IPS-18c (cell line): ENCODE results near the gene PPL.
"Not testable (repeated sequence)": the region's sequence is repeated elsewhere in the genome, so short reads cannot be mapped to it uniquely, and the experiment has no call there.

Experiments used
- H3K4me3 ChIP-seq: 2 replicates; pipeline ENCODE4 v1.7.0; 2013; ENCODE audit warnings: low read depth, mild to moderate bottlenecking, low read length, moderate library complexity; ENCODE audit not compliant: insufficient read depth
- H3K9me3 ChIP-seq: one replicate; pipeline ENCODE4 v1.6.1; 2013; ENCODE audit warnings: mild to moderate bottlenecking, low read length, moderate library complexity; ENCODE audit not compliant: control insufficient read depth, insufficient read depth

PPL gene

DNA sequence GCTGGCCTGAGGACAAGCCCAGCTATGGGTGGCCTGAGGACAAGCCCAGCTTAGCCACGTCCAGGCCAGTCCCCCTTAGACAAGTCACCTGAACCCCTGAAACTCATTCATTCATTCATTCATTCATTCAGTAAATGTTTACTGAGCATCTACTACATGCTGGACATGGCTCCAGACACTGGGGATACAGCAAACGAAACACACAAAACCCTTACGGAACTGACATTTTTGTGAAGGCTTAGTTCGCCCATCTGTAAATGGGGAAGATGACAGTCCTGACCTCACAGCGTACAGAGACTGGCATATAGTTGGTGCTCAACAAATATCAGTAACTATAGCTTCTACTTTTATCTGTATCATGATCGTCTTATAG is 37.5 kb downstream of the PPL start:
- no peaks in the 10 kb centered on the region for H3K9me3 ChIP-seq
- H3K4me3 ChIP-seq = no peak overlapping the region

GRCh38 chr16:4898811-4899473 is 38.0 kb downstream of the PPL start:
- Histone ChIP-seq H3K4me3 (no peak overlapping the region), H3K9me3 (no peaks in the 10 kb centered on the region)

- no peaks in the 10 kb centered on the region for H3K9me3 ChIP-seq
- H3K4me3 ChIP-seq = no peak overlapping the region
Observed at GRCh38 chr16:4897328-4897727, 39.6 kb downstream of the PPL start.

GRCh38 chr16:4896761-4897160 is 40.2 kb downstream of the PPL start:
- not testable (repeated sequence) for H3K4me3 ChIP-seq, H3K9me3 ChIP-seq

GRCh38 chr16:4895366-4895765 is 41.6 kb downstream of the PPL start:
- H3K4me3 ChIP-seq = no peak overlapping the region

GRCh38 chr16:4894276-4895150 is 42.4 kb downstream of the PPL start:
- no peaks in the 10 kb centered on the region for H3K9me3 ChIP-seq
- H3K4me3 ChIP-seq = no peak overlapping the region

More at GRCh38 chr16:4895366-4895765, 41.6 kb downstream of the PPL start:
- H3K9me3 ChIP-seq = no peaks in the 10 kb centered on the region

DNA sequence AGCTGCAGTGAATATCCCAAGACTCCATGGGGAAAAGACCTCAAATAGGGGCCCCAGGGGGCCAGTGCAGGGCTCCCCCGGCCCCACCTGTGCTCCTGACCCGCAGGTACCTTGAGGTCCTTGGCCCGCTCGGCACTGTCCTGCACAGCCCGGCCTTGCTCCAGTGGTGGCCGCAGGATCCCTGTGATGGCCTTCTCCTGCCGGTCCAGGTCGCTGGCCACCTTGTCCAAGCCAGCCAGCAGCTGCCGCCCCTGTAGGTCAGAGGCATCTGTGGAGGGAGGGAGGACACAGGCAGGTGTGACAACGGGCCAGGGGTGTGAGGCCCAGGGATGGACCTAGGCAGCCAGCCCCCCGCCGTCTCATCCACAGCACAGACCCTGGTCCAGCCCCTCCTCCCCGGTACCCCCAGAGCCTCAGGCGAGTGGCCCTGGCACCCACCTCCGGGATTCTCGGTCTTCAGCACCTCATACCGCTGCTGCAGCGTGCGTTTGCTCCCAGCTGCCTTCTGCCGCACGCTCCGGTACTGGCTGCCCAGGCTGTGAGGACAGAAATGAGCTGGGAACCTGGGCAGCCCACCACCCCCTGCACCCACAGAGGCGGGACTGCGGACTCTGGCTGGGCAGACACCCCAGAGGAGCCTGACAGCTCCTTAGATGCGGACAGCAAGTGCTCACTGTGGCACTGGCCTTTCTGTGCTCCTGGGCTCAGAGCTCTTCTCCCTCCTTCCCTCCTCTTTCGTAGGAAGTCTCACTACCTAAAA is 43.7 kb downstream of the PPL start:
- Histone ChIP-seq H3K9me3 (no peaks in the 10 kb centered on the region), H3K4me3 (no peak overlapping the region)

DNA sequence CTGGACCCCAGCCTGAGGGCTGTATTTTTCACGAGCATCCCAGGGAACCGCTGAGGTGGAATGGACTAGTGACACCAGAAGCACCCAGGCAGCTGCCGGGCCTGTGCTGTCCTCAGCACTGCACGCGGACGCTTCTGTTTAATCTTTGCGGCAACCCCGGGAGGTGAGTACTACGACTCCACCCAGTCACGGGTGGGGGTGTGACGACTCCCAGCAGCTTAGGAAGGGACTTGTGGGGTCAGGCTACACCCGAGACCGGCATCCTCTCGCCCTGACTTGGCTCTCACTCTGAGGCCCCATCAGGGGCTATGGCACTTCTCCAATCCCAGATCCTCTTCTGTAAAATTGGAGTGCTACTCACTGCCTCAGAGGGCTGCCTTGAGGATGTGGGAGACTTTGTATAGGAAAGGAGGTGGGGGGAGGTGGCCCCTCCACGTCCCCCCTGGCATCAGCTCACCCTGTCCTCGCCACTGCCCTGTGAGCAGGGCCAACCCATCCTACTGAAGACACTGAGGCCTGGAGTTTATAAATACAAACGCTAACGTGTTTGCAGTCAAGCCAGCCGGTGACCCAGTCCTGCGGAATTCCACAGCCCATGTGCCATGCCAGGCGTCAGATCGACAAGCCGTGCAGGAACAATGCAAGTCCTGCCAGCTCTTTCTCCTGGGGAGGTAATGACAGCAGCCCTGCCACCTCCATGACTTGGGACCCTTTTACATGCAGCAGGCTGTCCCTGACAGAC is 44.4 kb downstream of the PPL start:
- no peak overlapping the region for H3K4me3 ChIP-seq

GRCh38 chr16:4891886-4892216 is 45.1 kb downstream of the PPL start:
- H3K9me3 ChIP-seq = no peaks in the 10 kb centered on the region

More for the DNA sequence above, 44.4 kb downstream of the PPL start:
- H3K9me3 ChIP-seq = no peaks in the 10 kb centered on the region

GRCh38 chr16:4891097-4891885 is 45.7 kb downstream of the PPL start:
- no peak overlapping the region for H3K4me3 ChIP-seq

More at GRCh38 chr16:4891886-4892216, 45.1 kb downstream of the PPL start:
- H3K4me3 ChIP-seq = no peak overlapping the region

GRCh38 chr16:4890686-4891085 is 46.3 kb downstream of the PPL start:
- Histone ChIP-seq H3K4me3 (no peak overlapping the region), H3K9me3 (no peaks in the 10 kb centered on the region)

More at GRCh38 chr16:4891097-4891885, 45.7 kb downstream of the PPL start:
- H3K9me3 ChIP-seq = no peaks in the 10 kb centered on the region

DNA sequence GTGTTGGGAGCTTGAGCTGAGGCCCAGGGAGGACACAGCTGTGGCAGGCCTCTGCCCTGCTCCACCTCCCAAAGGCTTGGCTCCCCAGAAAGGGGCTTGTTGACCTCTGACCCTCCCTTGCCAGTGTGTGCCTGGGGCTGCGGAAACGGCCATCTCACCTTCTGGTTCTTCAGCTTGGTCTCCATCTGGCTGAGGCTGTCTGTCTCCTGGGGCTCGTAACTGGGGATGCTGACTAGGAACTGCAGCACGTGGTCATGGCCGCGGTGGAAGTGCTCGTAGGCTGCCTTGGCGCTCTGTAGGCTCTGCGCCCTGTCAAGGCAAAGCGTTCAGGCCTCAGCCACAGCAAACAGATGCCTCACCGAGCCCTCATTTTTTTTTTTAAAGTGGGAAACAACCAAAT is 46.9 kb downstream of the PPL start:
- H3K9me3 ChIP-seq = no peaks in the 10 kb centered on the region
- no peak overlapping the region for H3K4me3 ChIP-seq

DNA sequence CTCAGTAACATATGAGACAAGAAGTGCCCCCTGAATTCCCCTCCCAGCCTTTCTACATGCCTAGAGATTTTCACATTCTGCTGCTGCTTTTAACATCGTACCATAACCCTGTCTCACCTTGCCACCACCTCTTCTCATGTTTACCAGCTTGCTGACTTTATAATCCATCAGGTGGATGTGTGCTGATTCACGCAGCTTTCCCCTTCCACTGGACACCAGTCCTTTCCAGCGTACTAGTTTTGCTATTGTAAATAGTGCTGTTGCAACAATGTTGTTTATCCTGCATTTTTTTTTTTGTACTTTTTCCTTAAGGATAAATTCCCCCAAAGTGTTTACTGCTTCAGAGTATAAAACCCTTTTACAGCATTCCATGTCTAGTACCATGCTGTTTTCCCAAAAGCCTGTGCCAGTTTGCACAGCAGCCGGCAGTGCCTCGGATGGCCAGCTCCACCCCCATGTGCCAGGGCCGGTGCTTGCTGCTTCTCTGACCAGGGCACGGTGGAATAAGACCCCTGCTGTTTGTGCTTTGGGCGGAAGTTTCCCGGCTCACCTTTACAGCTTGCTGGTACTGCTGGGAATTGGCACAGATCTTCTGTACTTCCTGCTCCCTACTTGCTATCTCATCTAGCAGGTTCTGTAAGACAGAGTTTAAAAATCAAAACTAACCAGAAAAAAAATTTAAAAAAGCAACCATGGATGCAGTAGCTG is 48.4 kb downstream of the PPL start:
- H3K4me3 ChIP-seq = no peak overlapping the region
- H3K9me3 ChIP-seq = no peaks in the 10 kb centered on the region

DNA sequence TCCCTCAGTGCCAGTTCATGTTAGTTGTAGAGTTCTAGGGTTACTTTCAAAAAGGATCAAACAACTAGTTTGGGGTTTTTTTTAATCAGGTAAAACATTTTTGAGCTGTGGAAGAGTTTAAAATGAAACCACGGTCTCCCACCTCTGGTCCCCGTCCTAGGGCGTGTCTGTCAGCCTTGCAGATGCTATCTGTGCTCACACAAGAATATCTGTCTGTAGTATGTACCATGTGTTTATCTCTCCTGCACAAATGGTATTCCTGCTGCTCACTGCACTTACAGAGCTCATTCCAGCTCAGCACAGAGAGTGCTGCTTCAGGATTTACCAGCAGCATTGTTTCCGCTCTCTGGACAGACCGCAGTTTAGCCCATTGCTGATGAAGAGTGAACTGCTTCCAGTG is 50.8 kb downstream of the PPL start:
- Histone ChIP-seq H3K4me3 (no peak overlapping the region), H3K9me3 (no peaks in the 10 kb centered on the region)

GRCh38 chr16:4884972-4885874 is 51.7 kb downstream of the PPL start:
- Histone ChIP-seq H3K9me3 (no peaks in the 10 kb centered on the region), H3K4me3 (no peak overlapping the region)
